Measurements from ENCODE around the gene SDR42E1. TPM values are rescaled to one million over a fixed set of nuclear protein-coding genes. Genes with fewer than 3 reads are reported as not detected.

Gene SDR42E1
- total and polyA plus RNA-seq, 2 of the 13 experiments (the other 11 are each of a cell fraction or from before 2014, with no cell fraction given), result 0.01 to 0.13 TPM

- TF ChIP-seq SNAPC4 (CRISPR knock-in tag; IDR thresholded peaks at IDR 0.05), result no peak
- no peak for TF ChIP-seq SNAI1 (CRISPR knock-in tag; IDR thresholded peaks at IDR 0.05; ENCODE audit: borderline replicate concordance)
Observed at GRCh38 chr16:81951564-81951963, 59.7 kb downstream of the SDR42E1 start (continued).

GRCh38 chr16:81946206-81946605, 65.1 kb downstream of the SDR42E1 start:
- in situ Hi-C loops (cut with HindIII; ENCODE audit: extremely low pct_ligation_motif_present, low pct_unique_long_range_greater_than_20kb), result loop anchor here (10.0 kb wide), 1 partner anchor 279 kb away; no protein-coding TSS in a partner anchor

More at GRCh38 chr16:81946206-81946605, 65.1 kb downstream of the SDR42E1 start:
- no peak overlapping the region for H2AFZ ChIP-seq (ENCODE audit: low read length)
- DNase-seq (ENCODE audit: low spot score), result no peak
- no peak for ATAC-seq
- peaks cover 3% of the 10 kb centered on the region for H3K9me3 ChIP-seq (ENCODE audit: low read length)
- no peak overlapping the region for H3K4me2 ChIP-seq (ENCODE audit: low read depth, low read length)
- no peaks in the 10 kb centered on the region for H3K79me2 ChIP-seq (ENCODE audit: insufficient read depth, low read length)
- H3K9ac ChIP-seq (ENCODE audit: insufficient read depth, low read depth, low read length), result no peak overlapping the region
- 38% methylated on average over 5 of the region's 5 CpGs for WGBS (ENCODE audit: low lambda C conversion rate)
- H3K36me3 ChIP-seq (replicated peaks in 1 of 2; ENCODE audit: control insufficient read depth in 1 of 2, insufficient read depth in 2 of 2, low read length in 2 of 2), result no peaks in the 10 kb centered on the region
- no peak overlapping the region for H3K4me3 ChIP-seq (replicated peaks in 1 of 3; ENCODE audit: insufficient read depth in 1 of 3, low read depth in 2 of 3, low read length in 3 of 3)
- CTCF ChIA-PET (ENCODE audit: low intra/inter-chr PET ratio, low total read pairs), result no interaction called here
- no peaks in the 10 kb centered on the region for H4K20me1 ChIP-seq (ENCODE audit: insufficient read depth, low read length)
- H3K27ac ChIP-seq (ENCODE audit: extremely low read length, insufficient read depth, low read length), result no peak overlapping the region
- POLR2A ChIA-PET, result no interaction called here
- TF ChIP-seq FLYWCH1 (CRISPR knock-in tag; IDR thresholded peaks at IDR 0.05) (no peak), TSC22D2 (CRISPR knock-in tag; IDR thresholded peaks at IDR 0.05; ENCODE audit: borderline replicate concordance) (no peak), PCBP2 (optimal IDR thresholded peaks at IDR 0.05; ENCODE audit: low read depth, low read length, poor library complexity, severe bottlenecking) (no peak), ZSCAN22 (CRISPR knock-in tag; IDR thresholded peaks at IDR 0.05) (no peak), ZNF563 (CRISPR knock-in tag; IDR thresholded peaks at IDR 0.05) (no peak), ZBTB3 (CRISPR knock-in tag; IDR thresholded peaks at IDR 0.05; ENCODE audit: borderline replicate concordance, low read depth) (no peak), ZNF598 (CRISPR knock-in tag; IDR thresholded peaks at IDR 0.05; ENCODE audit: borderline replicate concordance) (no peak), ZNF326 (CRISPR knock-in tag; IDR thresholded peaks at IDR 0.05; ENCODE audit: borderline replicate concordance) (no peak), ZFYVE20 (CRISPR knock-in tag; IDR thresholded peaks at IDR 0.05; ENCODE audit: borderline replicate concordance, low read depth) (no peak), ZNF761 (CRISPR knock-in tag; conservative IDR thresholded peaks at IDR 0.05) (no peak)
- H3K4me1 ChIP-seq (ENCODE audit: insufficient read depth, low read length), result no peaks in the 10 kb centered on the region
- H3K27me3 ChIP-seq (ENCODE audit: control insufficient read depth in 1 of 2, insufficient read depth in 2 of 2, low read length in 2 of 2), result peaks cover 0 to 33% of the 10 kb centered on the region in 2 experiments; a peak in 3 of 5 replicates
- FAIRE-seq, result no peak
- no TSS peak for BruUV-seq (replicated peaks)
- intact Hi-C loops (cut with micrococcal nuclease; ENCODE audit: unreplicated experiment), result loop anchor here (10.0 kb wide), 1 partner anchor 49 kb away; no protein-coding TSS in a partner anchor
